Measurements from ENCODE around the gene DPY19L1.
"Not testable (repeated sequence)": the region's sequence is repeated elsewhere in the genome, so short reads cannot be mapped to it uniquely, and the experiment has no call there.

DNA sequence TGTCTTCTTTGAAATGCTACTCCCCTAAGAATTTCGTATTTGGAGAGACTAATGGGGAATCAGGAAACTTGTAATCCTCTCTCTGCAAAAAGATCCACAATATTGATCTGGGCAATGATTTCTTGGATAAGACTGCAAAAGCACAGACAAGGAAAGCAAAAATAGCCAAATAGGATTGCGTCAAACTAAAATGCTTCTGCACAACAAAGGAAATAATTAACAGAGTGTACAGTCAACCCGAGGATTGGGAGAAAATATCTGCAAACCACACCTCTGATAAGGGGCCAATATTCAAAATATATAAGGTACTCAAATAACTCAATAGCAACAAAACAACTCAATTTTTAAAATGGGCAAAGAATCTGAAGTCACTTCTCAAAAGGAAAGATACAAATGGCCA lies 52.1 kb downstream of the DPY19L1 start:
- TF ChIP-seq YY1 (IDR thresholded peaks at IDR 0.05; ENCODE audit: insufficient read depth, insufficient read length); ZNF274 (IDR thresholded peaks at IDR 0.05; ENCODE audit: low read depth, low read length): not testable (repeated sequence)
